ENCODE data around the gene MATN1.

DNA sequence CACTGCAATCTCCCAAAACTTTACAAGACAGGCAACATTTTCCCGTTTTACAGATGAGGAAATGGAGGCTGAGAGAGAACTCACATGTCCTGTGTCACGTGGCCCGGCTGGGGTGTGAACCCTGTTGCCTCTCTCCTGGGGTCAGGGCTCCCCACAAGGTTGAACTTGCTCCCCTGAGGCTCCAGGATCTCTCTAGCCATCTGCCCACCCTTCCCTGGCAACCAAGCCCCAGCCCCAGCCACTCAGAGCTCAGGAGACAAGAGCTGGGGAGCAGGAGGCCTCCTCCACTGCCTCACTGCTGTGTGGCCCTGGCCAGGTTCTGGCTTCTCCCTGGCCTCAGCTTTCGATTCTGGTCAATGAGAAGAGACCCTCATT, 22.4 kb upstream of the MATN1 start:
- no peak for TF ChIP-seq EZH2phosphoT487 (IDR thresholded peaks at IDR 0.05; ENCODE audit: insufficient read depth, low read depth)
- no peak for TF ChIP-seq EZH2 (IDR thresholded peaks at IDR 0.05; ENCODE audit: insufficient read depth, poor library complexity, severe bottlenecking)
